Calu3 (cell line): ENCODE results near the gene LRSAM1. TPM values are rescaled to one million over a fixed set of nuclear protein-coding genes. Genes with fewer than 3 reads are reported as not detected.

Experiments used
- BruUV-seq: library from RNA; stranded (reverse); fragments of 400-500 nt; replicated peaks from 2 replicates; lab custom pipeline; 2021; lab: Mats Ljungman, UMichigan
- CTCF ChIA-PET: fragments of 300-600 bp; sonication (Branson Sonifier 250); formaldehyde crosslinking; loops from one replicate; lab custom pipeline; 2022; ENCODE audit warnings: antibody characterized with exemption; lab: Charles Lee
- DNase-seq: peaks from one replicate; pipeline ENCODE4 v3.0.0; 2022
- H3K27ac Mint-ChIP-seq: one replicate; pipeline ENCODE4 v1.8.0; 2022; ENCODE audit warnings: mixed read lengths; ENCODE audit not compliant: unreplicated experiment
- H3K27me3 Mint-ChIP-seq: one replicate; pipeline ENCODE4 v1.8.0; 2022; ENCODE audit warnings: mixed read lengths; ENCODE audit not compliant: unreplicated experiment
- H3K36me3 Mint-ChIP-seq: one replicate; pipeline ENCODE4 v1.8.0; 2022; ENCODE audit warnings: mild to moderate bottlenecking, moderate library complexity, mixed read lengths; ENCODE audit not compliant: insufficient read depth, unreplicated experiment
- H3K4me1 Mint-ChIP-seq: one replicate; pipeline ENCODE4 v1.8.0; 2022; ENCODE audit warnings: mild to moderate bottlenecking, low read depth, mixed read lengths; ENCODE audit not compliant: unreplicated experiment
- H3K4me3 Mint-ChIP-seq: one replicate; pipeline ENCODE4 v1.8.0; 2022; ENCODE audit warnings: mild to moderate bottlenecking, low read depth, moderate library complexity, mixed read lengths; ENCODE audit not compliant: unreplicated experiment
- H3K9me3 Mint-ChIP-seq: one replicate; pipeline ENCODE4 v1.8.0; 2022; ENCODE audit warnings: low read depth, mixed read lengths; ENCODE audit not compliant: unreplicated experiment
- CTCF ChIP-seq: fragments of 200-600 bp; IDR thresholded peaks from one replicate; pipeline ENCODE4 v1.8.0; 2022; ENCODE audit warnings: antibody characterized with exemption; ENCODE audit not compliant: unreplicated experiment
- intact Hi-C: fragments of 100-400 bp; cut with micrococcal nuclease; formaldehyde crosslinking; loops from one replicate; pipeline ENCODE4 v1.10.0; 2022; ENCODE audit not compliant: unreplicated experiment
- total RNA-seq: library from RNA; stranded (reverse); gene quantifications from 2 replicates; pipeline ENCODE4 v1.2.3, GENCODE V29; 2022

LRSAM1 gene
- total RNA-seq, 1 experiment from 2014 or later: 12.0 TPM

- intact Hi-C loops: no loop called here
- Mint-ChIP-seq H3K27me3 (no peaks in the 10 kb centered on the region), H3K27ac (no peak overlapping the region), H3K4me3 (no peak overlapping the region), H3K4me1 (no peaks in the 10 kb centered on the region), H3K9me3 (peaks cover 7% of the 10 kb centered on the region), H3K36me3 (peaks cover 38% of the 10 kb centered on the region)
- CTCF ChIA-PET: interaction anchor here (1.2 kb wide), 1 partner anchor 10 kb away, joined by 3 read pairs; no protein-coding TSS in a partner anchor
- no TSS peak for BruUV-seq
- TF ChIP-seq CTCF: no peak
- no peak for DNase-seq
Observed at GRCh38 chr9:127438394-127438793, 12.9 kb upstream of the LRSAM1 start.

GRCh38 chr9:127444283-127444920 lies 6.9 kb upstream of the LRSAM1 start:
- intact Hi-C loops: no loop called here
- TF ChIP-seq CTCF: no peak
- Mint-ChIP-seq H3K9me3 (peaks cover 7% of the 10 kb centered on the region), H3K27me3 (no peaks in the 10 kb centered on the region), H3K4me1 (no peaks in the 10 kb centered on the region), H3K36me3 (peaks cover 88% of the 10 kb centered on the region), H3K27ac (peak overlapping the region; percentile 39), H3K4me3 (no peak overlapping the region)
- CTCF ChIA-PET: no interaction called here
- DNase-seq: no peak
- no TSS peak for BruUV-seq

- intact Hi-C loops: no loop called here
- H3K4me1 Mint-ChIP-seq: no peaks in the 10 kb centered on the region
- no peak overlapping the region for H3K4me3 Mint-ChIP-seq
- peaks cover 5% of the 10 kb centered on the region for H3K9me3 Mint-ChIP-seq
- TSS peak; percentile 33 for BruUV-seq
- DNase-seq: no peak
- H3K27ac Mint-ChIP-seq: peak overlapping the region; percentile 39
- no peaks in the 10 kb centered on the region for H3K27me3 Mint-ChIP-seq
- no peak for TF ChIP-seq CTCF
- H3K36me3 Mint-ChIP-seq: peaks cover 92% of the 10 kb centered on the region
- CTCF ChIA-PET: no interaction called here
Observed at GRCh38 chr9:127444921-127445850, 6.1 kb upstream of the LRSAM1 start.

GRCh38 chr9:127445851-127446712 lies 5.2 kb upstream of the LRSAM1 start:
- Mint-ChIP-seq H3K36me3 (peaks cover 94% of the 10 kb centered on the region), H3K9me3 (no peaks in the 10 kb centered on the region), H3K4me1 (no peaks in the 10 kb centered on the region), H3K4me3 (no peak overlapping the region), H3K27ac (peak overlapping the region; percentile 64), H3K27me3 (no peaks in the 10 kb centered on the region)
- intact Hi-C loops: no loop called here
- no peak for DNase-seq
- no peak for TF ChIP-seq CTCF
- no TSS peak for BruUV-seq
- CTCF ChIA-PET: no interaction called here
